ENCODE results near the gene PTPN6.

The PTPN6 gene

GRCh38 chr12:6975297-6976032 is 24.3 kb downstream of the PTPN6 start:
- no peak for DNase-seq

GRCh38 chr12:6977653-6978052 is 26.5 kb downstream of the PTPN6 start:
- DNase-seq: no peak

- no peak for DNase-seq
Measured at GRCh38 chr12:6978188-6978587, 27.0 kb downstream of the PTPN6 start.

GRCh38 chr12:6978611-6979011 is 27.5 kb downstream of the PTPN6 start:
- no peak for DNase-seq

GRCh38 chr12:6979021-6979420 is 27.9 kb downstream of the PTPN6 start:
- DNase-seq: no peak

GRCh38 chr12:6979453-6979852 is 28.3 kb downstream of the PTPN6 start:
- DNase-seq: no peak

- no peak for DNase-seq
Measured at GRCh38 chr12:6980075-6980474, 28.9 kb downstream of the PTPN6 start.

GRCh38 chr12:6980740-6981139 is 29.6 kb downstream of the PTPN6 start:
- no peak for DNase-seq

GRCh38 chr12:6981152-6982052 is 30.2 kb downstream of the PTPN6 start:
- DNase-seq: no peak

- DNase-seq: no peak
Measured at GRCh38 chr12:6982532-6982931, 31.4 kb downstream of the PTPN6 start.

- DNase-seq: no peak
Measured at GRCh38 chr12:6987956-6988553, 36.9 kb downstream of the PTPN6 start.

GRCh38 chr12:6996040-6996441 is 44.9 kb downstream of the PTPN6 start:
- no peak for DNase-seq

GRCh38 chr12:6998715-6999451 is 47.7 kb downstream of the PTPN6 start:
- no peak for DNase-seq

- DNase-seq: no peak
Measured at GRCh38 chr12:7001921-7002591, 50.9 kb downstream of the PTPN6 start.

GRCh38 chr12:7004287-7004803 is 53.2 kb downstream of the PTPN6 start:
- DNase-seq: no peak

- DNase-seq: no peak
Measured at GRCh38 chr12:7004840-7005239, 53.7 kb downstream of the PTPN6 start.

- no peak for DNase-seq
Measured at GRCh38 chr12:7005311-7005710, 54.2 kb downstream of the PTPN6 start.

- no peak for DNase-seq
Measured at GRCh38 chr12:7006639-7007038, 55.5 kb downstream of the PTPN6 start.

- DNase-seq: no peak
Measured at GRCh38 chr12:7008864-7009263, 57.7 kb downstream of the PTPN6 start.

GRCh38 chr12:7009512-7009911 is 58.4 kb downstream of the PTPN6 start:
- no peak for DNase-seq

All from stimulated activated CD4-positive, alpha-beta T cell treated with anti-CD3 and anti-CD28 coated beads, Interleukin-2, amount 100 ng/mL, for 48 hours (primary cell).